GM21717 (cell line): ENCODE results near the gene HVCN1.
"Not testable (repeated sequence)": the region's sequence is repeated elsewhere in the genome, so short reads cannot be mapped to it uniquely, and the experiment has no call there.

Source experiments
- ATAC-seq: cut with Tn5 transposase; IDR thresholded peaks from one replicate; pipeline ENCODE4 v1.9.1; 2021; ENCODE audit warnings: mild to moderate bottlenecking, moderate library complexity; ENCODE audit not compliant: unreplicated experiment

Gene HVCN1, protein sequence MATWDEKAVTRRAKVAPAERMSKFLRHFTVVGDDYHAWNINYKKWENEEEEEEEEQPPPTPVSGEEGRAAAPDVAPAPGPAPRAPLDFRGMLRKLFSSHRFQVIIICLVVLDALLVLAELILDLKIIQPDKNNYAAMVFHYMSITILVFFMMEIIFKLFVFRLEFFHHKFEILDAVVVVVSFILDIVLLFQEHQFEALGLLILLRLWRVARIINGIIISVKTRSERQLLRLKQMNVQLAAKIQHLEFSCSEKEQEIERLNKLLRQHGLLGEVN

DNA sequence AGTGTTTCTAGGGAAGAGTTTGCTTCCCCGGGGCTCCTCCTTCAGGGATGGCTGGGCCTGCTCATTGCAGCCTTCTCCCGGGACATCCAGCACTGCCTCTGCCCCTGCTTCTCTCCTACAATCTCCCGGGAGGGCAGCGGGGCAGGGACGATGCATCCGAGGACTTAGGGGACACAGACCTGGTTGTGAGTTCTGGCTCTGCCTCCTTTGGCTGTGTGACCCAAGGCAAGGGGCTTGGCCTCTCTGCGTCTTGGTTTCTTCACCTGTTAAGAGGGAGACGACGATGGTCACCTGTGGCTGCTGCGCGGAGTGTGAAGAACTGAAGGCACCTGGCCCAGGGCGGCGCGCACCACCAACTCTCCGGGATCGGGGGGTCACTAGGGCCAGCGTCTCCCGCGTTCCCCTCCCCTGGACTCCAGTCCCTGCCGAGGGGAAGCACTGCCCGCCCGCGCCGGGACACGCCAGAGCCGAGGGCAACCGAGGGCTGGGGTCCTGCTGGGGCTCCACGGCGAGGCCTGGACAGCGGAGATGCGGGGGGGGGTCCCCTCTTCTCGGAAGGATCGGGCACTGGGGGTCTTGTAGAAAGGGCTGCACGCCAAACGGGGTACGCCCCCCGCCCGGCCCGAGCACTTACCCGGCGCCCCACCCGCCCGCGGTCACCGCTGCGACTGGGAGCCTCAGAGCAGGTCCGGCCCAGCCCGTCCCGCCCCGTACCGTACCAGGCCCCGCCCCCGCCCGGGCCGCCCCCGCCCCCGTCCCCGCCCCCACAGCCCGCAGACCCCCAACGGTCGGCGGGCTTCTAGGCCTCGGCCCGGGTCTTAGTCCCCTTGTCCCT is at the start of gene HVCN1:
Gene HVCN1 (minus strand): TSS at position 670 of the 835 bp plus-strand sequence. CDS start 5,870 bp downstream, outside the sequence.
- peak; percentile 14 for ATAC-seq

DNA sequence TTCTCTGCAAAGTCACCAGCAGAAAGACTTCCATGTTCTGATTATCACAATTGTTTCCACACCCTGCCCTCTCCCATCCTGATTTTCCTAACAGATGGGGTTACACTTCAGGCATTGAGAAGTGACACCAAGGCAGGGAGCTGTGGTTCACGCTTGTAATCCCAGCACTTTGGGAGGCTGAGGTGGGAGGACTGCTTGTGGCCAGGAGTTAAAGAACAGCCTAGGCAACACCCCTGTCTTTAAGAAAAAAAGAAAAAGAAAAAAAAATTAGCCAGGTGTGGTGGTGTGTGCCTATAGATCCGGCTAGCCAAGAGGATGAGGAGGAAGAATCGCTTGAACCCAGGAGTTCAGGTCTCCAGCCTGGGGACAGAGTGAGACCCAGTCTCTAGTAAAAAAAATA is 48.6 kb upstream of the HVCN1 start:
- ATAC-seq = no peak

DNA sequence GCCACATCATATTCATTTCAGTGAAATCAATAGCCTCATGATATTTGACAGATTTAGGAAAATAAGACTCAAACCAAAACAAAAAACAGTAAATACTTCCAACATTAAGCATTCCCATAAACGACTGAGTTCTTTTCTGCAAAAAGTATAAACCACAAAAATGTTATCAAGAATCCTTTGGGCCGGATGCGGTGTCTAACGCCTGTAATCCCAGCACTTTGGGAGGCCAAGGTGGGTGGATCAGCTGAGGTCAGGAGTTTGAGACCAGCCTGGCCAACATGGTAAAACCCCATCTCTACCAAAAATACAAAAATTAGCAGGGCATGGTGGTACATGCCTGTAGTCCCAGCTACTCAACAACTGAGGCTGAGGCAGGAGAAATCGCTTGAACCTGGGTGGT is 48.1 kb upstream of the HVCN1 start:
- not testable (repeated sequence) for ATAC-seq

DNA sequence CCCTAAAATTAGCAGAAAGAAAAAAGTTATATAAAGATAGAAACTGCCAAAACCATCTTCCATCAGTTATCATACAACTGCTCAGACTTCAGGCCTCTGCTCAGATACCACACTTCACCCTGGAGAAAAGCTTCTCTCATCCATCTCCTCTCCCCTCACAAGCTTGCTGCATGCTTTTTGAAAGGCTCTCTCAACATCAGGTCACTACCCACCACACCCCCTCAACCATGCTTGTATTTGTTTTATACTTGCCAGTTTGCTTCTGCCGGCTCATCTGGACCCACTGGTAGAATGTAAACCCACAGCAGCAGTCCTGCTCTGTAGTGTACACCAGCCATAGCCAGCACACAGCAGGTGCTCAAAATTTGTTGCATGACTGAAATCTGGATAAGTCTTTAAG is 45.0 kb upstream of the HVCN1 start:
- no peak for ATAC-seq

DNA sequence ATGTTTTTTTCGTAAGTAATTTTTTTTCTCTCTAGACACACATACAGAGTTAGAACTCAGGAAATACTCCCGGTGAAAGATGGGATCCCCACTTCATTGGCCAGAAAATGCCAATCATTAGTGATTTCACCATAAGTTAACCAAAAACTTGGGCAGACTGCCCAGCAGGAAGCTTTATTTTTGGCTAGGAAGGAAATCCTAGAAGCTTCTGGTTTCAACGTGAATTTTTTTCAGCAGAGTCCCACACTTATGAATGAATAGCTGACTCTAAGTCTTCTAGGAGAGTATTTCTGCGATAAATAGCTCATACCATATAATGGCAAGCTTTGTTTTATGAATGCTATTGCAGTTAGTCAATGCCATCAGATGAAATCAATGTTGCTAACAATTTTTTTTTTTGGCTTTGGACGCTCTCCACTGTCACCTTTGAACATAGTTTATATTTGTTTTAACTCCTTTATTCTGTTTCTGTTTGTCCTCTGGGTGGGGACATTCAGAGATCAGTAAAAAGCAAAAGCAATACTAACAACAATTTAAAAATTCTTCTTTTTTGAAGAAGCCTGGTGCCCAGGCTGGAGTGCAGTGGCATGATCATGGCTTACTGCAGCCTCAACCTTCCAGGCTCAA is 44.3 kb upstream of the HVCN1 start:
- no peak for ATAC-seq

DNA sequence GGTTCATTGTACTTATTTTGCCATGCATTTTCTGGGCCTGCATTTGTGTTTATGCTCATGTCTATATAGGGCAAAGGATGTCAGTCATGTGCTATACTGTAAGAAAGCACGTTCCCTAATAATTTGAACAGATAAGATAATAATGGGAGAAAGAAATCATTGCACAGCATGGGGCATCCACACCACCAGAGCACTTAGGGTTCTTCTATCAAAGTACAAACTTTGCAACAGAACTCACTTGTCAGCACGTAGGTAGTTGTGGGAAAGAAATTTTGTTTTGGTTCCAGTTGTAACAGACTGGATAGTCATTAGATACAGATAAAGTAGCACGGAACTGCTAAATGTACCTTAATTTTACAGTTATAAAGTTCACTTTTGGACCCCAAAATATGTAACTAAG is 43.7 kb upstream of the HVCN1 start:
- no peak for ATAC-seq

DNA sequence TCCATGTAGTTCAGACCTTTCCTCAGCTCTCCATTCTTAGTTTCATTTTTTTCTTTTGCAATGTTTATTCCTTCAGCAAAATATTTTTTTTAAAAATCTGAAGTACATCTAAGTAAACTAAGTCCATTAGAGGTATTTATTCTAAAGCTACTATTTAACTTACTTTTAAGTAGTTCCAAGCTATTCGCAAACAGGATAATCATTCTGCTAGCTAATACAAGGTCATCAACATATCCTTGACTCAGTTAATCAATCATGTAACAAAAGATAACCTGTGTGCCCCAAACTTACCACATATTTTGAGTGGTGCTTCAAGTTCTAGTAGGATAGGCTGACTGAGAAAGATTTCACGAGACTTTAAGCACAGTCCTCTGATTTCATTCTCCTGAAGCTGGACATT is 42.6 kb upstream of the HVCN1 start:
- ATAC-seq = no peak

DNA sequence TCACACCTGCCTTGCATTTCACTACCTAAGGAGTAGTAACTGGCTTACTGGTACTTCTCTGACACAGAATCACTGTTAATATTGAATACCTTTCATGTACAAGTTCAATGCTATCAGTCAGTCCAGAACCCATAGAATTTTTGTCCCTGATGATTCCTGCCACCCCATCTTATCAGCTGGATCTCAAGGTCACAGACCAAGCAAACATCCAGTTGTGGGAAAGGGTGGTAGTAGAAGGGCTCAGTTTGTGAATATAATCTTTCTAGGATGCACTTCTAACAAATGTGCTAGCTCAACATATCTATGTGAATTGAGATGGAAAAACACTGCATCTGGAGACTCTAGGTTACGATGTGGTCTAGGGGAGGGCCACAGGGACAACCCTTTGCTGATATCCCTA is 39.7 kb upstream of the HVCN1 start:
- no peak for ATAC-seq

DNA sequence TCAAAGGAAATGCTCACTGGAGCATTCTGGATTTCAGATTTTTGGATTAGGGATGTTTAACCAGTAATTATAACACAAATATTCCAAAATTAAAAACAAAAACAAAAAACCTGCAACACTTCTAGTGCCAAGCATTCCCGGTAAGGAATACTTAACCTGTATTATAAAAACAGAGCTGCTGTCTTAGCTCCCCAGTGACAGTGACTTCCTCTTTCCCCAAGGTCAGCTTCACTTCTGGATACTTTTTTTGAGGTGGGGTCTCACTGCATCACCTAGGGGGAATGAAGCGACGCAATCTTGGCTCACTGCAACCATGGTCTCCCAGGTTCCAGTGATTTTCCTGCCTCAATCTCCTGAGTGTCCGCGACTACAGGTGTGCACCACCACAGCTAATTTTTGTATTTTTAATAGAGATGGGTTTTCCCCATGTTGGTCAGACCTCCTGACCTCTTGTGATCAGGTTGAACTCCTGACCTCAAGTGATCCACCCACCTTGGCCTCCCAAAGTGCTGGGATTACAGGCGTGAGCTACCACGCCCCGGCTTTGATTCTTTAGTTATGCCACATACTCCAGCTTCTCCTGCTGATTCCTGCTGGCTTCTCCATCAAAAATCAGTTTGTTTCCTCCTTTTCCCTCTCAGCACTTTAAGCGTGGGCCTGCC is 37.9 kb upstream of the HVCN1 start:
- no peak for ATAC-seq

DNA sequence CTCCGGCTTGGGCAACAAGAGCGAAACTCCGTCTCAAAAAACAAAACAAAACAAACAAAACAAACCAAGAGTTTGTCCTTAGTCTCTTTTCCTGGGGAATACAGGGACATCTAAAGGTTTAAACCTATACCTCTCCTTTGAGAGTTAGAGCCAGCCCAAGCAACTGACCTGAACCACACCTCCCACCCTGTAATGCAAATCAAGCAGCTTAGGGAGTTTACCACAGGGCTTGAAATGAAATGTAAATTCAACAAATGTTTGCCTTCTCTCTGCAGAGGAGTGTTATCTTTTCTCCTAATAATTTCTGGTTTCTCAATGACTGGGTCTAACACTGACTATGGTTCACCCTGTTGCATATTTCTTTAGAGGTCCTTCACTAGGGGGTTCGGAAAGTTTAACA is 37.1 kb upstream of the HVCN1 start:
- no peak for ATAC-seq

DNA sequence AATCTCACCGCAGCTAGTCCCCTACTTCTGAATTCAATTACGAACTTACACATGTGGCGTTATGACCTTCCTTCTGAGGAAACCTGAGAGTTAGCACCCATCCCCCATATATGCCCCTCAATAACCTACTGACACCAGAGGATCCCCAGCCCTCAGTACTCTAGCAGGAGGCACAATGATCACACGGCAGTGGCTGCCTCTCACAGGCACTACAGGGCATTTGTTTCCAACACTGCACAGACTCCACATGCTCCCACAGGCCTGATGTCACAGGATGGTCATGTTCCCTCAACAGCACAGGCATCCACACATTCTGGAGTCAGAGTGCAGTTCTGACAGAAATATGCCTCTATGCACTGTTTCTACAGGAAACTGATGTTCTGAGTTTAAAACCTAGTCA is 36.4 kb upstream of the HVCN1 start:
- no peak for ATAC-seq

DNA sequence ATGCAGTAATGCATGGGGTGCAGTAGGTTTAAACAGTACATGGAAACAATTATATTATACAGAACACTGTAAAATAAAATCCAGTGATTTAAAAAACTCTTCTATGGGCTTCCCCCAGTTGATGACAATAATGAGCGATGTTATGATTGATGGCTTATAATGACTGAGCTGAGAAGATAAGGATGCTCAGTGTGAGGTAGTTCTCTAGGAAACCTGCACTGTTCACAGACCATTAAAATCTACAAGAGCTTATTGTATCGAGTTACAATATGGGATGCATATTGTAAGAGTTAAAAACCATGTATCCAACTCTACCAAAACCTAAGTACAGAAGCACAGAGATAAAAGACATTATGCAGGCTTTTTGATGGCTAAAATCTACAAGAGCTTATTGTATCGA is 34.0 kb upstream of the HVCN1 start:
- ATAC-seq = not testable (repeated sequence)

DNA sequence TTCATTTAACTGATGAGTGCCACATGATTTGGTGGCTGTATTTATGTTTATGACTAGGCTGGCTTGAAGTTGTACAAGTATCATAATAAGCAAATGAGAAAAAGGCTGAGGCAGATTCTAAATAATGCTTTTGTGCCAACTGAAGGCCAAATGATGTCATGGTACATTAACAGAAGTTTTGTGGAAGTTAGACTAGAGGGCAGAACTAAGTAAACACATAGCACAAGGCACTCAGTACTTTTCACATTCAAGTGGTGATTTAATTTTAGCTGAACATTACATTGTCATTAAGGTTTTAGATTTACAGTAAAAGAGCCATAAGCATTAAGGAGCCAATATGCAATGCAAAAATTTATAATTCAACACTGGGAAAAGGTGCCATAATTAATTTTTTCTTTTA is 32.7 kb upstream of the HVCN1 start:
- ATAC-seq = no peak

DNA sequence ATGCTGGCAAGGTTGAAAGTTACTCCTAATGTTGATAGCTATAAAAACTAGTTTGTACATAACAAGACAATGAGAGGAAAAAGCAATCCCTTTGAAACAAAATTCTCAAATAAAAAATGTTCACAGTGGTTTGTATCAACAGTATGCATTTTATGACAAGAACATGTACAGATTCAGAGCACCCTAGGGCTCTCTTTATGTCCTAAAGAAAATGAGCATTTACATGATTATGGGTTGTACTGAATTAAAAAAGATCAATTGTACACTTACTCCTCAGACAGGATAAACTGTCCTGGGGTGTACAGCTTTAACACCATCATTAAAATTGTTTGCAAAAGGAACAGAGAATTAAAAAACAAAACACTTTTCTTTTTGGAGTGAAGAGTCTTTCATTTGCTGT is 31.6 kb upstream of the HVCN1 start:
- no peak for ATAC-seq

DNA sequence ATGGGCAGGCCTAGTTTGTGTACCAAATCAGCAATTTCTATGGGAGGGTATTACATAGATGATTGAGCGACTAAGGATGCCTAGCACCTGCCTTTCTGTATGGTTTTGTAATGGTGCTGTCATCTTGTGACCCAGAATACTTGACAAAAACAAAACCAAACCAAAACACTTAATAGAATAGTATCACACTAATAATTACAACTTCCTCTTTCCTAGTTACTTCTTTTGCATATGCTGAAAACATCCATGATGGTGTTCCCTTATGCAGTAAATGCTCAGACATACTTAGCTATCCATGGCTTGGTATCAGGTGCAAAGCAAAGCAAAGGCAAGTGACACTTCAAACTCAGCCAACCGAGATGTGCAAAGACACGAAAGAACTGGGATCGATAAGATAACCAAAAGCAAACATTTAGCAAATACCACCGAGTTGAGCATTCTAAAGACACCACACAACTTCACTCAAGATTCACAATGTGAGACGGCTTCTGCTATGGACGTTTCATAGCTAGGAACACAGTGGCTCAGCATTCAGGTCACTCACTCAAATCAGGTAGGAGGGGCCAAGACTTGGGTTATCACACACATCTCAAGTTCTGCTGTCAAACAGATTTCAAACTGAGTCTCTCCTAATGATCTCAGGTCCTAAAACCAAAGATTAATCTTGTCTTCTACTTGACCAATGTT is 29.4 kb upstream of the HVCN1 start:
- ATAC-seq = no peak

DNA sequence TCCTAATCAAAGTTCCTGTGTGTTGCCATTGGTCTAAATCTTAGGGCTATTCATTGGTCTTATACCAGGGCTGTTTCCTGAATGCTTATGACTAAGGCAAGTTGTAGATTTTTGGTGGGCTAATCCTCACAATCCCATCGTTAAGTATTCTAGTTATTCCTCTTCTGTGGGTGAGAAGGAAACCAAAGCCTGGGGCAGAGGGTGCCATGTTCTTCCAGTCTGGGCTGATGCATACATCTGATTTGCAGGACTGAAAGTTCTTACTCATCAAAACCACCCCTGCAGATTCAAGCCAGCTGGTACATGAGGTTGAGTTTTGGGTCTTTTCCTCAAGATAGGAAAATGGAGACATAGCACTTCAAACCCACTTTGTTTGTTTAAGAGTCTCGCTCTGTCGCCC is 28.1 kb upstream of the HVCN1 start:
- ATAC-seq = no peak

DNA sequence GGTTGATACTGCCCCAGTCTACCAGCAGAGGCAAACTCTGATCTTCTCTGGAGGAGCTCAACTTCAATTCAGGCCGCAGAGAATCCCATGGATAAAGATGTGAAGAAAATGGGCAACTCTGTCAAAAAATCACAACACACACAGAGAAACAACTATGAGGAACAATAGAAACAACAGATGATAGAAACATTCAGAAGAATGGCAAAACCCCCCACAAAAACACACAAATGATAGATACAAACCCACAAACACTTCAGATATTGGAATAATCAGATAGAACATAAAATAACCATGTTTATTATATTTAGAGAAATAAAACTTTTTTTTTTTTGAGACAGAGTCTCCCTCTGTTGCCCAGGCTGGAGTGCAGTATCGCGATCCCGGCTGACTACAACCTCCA is 20.0 kb upstream of the HVCN1 start:
- no peak for ATAC-seq

DNA sequence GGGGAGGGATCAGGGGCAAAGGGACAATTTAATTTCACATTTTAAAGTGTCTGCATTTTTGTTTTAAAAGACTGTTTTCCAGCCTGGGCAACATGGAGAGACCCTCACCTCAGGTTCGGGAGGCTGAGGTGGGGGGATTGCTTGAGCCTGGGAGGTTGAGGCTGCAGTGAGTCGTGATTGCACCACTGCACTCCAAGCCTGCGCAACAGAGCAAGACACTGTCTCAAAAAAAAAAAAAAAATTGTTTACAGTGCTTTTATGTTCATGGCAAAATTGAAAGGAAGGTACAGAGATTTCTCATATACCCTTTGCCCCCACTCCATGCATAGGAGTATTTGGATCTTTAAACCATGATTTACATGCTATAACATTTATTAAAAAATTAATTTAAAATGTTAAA is 16.4 kb upstream of the HVCN1 start:
- no peak for ATAC-seq

DNA sequence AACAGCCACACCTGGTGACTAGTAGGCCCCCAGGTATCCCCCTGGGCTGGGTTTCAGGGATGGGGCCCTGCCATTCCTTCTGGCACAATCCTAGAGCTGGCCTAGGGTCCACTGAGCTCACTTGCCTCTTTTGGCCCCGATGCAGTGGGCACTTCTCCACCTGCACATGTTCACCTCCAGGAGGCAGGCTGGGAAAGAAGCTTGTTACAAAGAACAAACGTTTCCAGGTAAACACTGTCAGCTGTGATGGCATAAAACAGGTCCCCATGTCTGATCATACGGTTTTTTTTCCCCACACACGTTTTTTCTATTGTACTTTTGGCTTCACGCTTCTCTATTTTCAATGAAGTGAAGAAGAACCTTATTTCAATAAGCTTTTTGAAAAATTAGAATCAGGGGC is 15.8 kb upstream of the HVCN1 start:
- no peak for ATAC-seq

DNA sequence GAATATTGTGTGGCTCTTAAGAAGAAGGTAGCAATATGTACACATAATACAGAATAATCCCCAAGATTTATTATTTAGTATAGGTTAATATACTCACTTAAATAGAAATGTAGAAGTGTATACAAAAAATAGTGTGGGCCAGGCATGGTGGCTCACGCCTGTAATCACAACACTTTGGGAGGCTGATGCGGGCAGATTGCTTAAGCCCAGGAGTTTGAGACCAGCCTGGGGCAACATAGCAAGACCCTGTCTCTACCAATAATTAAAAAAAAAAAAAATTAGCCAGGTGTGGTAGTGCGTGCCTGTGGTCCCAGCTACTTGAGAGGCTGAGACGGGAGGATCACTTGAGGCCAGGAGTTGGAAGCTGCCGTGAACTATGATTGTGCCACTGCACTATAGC is 15.3 kb upstream of the HVCN1 start:
- no peak for ATAC-seq

DNA sequence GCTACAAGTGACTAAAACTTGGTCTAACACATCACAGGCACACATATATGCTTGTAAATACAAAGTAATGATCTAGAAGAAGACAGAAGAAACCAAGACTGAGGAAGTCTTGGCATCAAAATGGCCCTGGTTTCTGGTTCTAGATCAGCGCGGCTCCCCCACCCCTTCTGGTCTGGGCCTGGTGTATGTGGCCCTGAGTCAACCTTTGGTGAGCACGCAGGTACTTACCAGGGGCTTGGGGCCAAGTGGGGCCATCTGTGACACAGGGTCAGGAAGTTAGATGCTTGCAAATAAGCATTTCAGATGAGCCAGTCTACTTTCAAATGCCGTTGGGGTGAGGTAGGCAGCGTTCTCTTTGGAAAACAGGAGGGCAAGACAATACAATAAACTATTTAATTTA is 13.2 kb upstream of the HVCN1 start:
- ATAC-seq = no peak
